GM10266 (cell line): ENCODE measurements around the gene NEO1.
"Not testable (repeated sequence)": the region's sequence is repeated elsewhere in the genome, so short reads cannot be mapped to it uniquely, and the experiment has no call there.

ENCODE experiments used
- DNase-seq: peaks from one replicate; pipeline ENCODE4 v3.0.0; 2012; ENCODE audit errors: extremely low spot score
- CTCF ChIP-seq: IDR thresholded peaks from 2 replicates; pipeline ENCODE4 v1.5.1; 2012; ENCODE audit warnings: mild to moderate bottlenecking, low read depth; ENCODE audit not compliant: control insufficient read depth, insufficient read depth; ENCODE audit errors: missing control alignments

The NEO1 gene

DNA sequence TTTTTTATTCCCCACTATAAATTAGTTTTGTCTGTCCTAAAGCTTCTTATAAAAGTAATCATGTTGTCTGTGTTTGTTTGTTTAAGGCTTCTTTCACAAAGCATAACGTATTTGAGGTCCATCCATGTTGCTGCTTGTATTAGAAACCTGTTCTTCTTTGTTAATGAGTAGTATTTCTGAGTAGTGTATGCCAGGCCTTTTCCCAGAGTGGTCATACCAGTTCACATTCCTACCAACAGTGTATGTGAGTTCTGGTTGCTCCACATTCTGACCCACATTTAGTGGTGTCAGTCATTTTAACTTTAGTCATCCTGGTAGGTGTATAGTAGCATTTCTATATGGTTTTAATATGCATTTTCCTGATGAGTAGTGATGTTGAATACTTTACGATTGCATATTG is 98.6 kb downstream of the NEO1 start:
- DNase-seq = no peak
- no peak for TF ChIP-seq CTCF

GRCh38 chr15:73153024-73153423 is 100.8 kb downstream of the NEO1 start:
- TF ChIP-seq CTCF = no peak
- DNase-seq = no peak

DNA sequence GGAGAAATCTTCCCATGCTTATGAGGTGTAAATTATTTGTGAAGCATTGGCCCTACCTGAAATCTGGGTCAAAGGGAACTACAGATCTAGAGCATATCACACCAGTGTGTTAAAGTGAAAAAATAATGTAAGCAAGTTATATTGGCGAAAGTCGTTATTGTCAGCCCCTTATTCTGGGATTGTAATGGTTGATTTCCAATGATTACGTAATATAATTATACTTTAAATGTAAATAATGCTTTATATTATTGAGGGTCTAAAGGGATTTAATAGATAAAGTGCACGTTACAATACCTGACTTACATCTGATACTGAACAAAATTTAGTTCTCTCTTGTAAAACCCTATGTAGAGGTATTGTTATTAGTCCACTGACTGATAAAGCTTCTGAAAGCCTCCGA is 101.2 kb downstream of the NEO1 start:
- no peak for TF ChIP-seq CTCF

DNA sequence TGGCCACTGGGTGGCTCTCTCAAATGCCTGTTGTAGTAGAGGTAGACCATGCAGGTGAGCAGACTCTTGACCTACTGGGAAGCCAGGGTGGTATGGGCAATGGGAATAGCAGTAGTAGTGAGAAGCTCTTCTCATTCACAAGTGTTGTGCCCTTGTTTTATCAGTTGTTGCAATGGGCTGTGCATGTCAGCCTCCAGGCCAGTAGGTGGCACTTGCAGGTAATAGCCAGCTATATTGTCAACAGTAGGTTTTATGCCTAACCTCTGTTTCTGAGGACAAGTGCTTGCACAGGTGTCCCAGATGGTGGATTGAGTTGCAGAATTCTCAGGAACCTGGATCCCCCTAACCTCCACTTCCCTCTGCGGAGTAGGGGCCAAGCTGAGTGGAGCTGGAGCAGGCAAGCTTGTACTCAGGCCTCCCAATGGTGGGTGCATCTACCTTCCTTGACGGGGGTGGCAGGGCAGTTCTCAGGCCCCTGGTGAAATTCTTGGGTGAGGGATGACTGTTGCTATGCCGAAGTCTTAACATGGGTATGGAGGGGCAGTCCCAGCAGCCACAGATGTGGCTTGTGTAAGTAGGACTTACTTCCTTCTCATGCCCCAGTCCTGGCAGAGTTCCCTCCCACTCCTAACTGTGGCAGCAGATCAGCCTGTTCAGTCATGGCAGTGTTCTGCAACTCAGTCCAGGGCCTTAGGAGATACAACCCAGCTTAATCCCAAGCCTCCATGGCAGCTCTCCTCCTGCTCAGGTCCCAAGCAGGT is 104.3 kb downstream of the NEO1 start:
- no peak for TF ChIP-seq CTCF
- no peak for DNase-seq

More for the DNA sequence above, 101.2 kb downstream of the NEO1 start:
- DNase-seq = no peak

- no peak for DNase-seq
- no peak for TF ChIP-seq CTCF
Observed at GRCh38 chr15:73161546-73161945, 109.3 kb downstream of the NEO1 start.

GRCh38 chr15:73165435-73165834 is 113.2 kb downstream of the NEO1 start:
- DNase-seq = no peak
- no peak for TF ChIP-seq CTCF

GRCh38 chr15:73165844-73166243 is 113.6 kb downstream of the NEO1 start:
- no peak for DNase-seq
- no peak for TF ChIP-seq CTCF

DNA sequence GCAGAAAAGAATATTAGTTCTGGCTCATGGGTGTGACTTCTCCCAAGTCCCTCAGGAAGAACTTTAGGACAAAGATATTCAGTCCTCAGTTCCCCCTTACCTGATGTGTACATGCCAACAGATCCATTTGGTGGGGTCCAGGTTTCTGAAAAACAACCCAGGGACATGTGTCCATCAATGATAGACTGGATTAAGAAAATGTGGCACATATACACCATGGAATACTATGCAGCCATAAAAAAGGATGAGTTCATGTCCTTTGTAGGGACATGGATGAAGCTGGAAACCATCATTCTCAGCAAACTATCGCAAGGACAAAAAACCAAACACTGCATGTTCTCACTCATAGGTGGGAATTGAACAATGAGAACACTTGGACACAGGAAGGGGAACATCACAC is 114.4 kb downstream of the NEO1 start:
- not testable (repeated sequence) for DNase-seq
